ENCODE measurements around the gene GPS1. TPM values are rescaled to one million over a fixed set of nuclear protein-coding genes. Genes with fewer than 3 reads are reported as not detected.

Gene GPS1
- total and polyA plus RNA-seq, 2 donors from 2014 or later: 99.3 to 149 TPM

DNA sequence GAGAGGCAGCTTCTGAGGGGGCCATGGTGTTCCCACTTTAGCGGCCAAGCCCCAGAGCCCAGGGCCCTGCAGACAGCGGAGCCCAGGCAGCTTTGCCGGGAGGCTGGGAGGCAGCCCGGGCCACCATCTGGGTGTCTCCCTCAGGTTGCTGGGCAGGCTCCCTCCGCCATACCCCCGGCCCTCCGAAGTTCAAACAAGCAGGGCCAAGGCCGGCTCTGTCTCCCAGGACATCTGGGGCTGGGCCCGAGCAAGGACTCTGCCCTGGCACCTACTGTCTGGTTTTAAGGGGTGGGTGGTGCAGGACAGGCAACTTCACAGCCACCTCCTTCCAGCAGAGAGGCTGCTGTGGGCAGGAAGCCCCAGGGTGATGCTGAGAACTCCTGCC lies 11.3 kb downstream of the GPS1 start:
- H3K4me3 ChIP-seq (ENCODE audit: low read length in 3 of 3): no peak overlapping the region
- H3K36me3 ChIP-seq (ENCODE audit: control insufficient read depth in 2 of 3, insufficient read depth in 3 of 3, low read length in 3 of 3): peaks cover 0 to 21% (median 4%) of the 10 kb centered on the region in 3 donors
- FAIRE-seq: no peak
- intact Hi-C loops (cut with DNase I): no loop called here
- H3K9me3 ChIP-seq (ENCODE audit: control insufficient read depth in 2 of 3, insufficient read depth in 1 of 3, low read length in 3 of 3): no peaks in the 10 kb centered on the region
- no peak overlapping the region for H3K27ac ChIP-seq (ENCODE audit: low read depth in 2 of 2, low read length in 2 of 2)
- no peak for DNase-seq
- peaks cover 0 to 18% (median 11%) of the 10 kb centered on the region in 3 donors for H3K4me1 ChIP-seq (ENCODE audit: control insufficient read depth in 2 of 3, insufficient read depth in 2 of 3, low read depth in 1 of 3, low read length in 3 of 3)
- H3K27me3 ChIP-seq (ENCODE audit: control insufficient read depth, insufficient read depth, low read length): no peaks in the 10 kb centered on the region
- H3K9ac ChIP-seq (ENCODE audit: low read length in 3 of 3): no peak overlapping the region
- TF ChIP-seq, protein P1, sequence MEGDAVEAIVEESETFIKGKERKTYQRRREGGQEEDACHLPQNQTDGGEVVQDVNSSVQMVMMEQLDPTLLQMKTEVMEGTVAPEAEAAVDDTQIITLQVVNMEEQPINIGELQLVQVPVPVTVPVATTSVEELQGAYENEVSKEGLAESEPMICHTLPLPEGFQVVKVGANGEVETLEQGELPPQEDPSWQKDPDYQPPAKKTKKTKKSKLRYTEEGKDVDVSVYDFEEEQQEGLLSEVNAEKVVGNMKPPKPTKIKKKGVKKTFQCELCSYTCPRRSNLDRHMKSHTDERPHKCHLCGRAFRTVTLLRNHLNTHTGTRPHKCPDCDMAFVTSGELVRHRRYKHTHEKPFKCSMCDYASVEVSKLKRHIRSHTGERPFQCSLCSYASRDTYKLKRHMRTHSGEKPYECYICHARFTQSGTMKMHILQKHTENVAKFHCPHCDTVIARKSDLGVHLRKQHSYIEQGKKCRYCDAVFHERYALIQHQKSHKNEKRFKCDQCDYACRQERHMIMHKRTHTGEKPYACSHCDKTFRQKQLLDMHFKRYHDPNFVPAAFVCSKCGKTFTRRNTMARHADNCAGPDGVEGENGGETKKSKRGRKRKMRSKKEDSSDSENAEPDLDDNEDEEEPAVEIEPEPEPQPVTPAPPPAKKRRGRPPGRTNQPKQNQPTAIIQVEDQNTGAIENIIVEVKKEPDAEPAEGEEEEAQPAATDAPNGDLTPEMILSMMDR (IDR thresholded peaks at IDR 0.05; ENCODE audit: borderline replicate concordance, extremely low read depth, insufficient read depth): no peak

DNA sequence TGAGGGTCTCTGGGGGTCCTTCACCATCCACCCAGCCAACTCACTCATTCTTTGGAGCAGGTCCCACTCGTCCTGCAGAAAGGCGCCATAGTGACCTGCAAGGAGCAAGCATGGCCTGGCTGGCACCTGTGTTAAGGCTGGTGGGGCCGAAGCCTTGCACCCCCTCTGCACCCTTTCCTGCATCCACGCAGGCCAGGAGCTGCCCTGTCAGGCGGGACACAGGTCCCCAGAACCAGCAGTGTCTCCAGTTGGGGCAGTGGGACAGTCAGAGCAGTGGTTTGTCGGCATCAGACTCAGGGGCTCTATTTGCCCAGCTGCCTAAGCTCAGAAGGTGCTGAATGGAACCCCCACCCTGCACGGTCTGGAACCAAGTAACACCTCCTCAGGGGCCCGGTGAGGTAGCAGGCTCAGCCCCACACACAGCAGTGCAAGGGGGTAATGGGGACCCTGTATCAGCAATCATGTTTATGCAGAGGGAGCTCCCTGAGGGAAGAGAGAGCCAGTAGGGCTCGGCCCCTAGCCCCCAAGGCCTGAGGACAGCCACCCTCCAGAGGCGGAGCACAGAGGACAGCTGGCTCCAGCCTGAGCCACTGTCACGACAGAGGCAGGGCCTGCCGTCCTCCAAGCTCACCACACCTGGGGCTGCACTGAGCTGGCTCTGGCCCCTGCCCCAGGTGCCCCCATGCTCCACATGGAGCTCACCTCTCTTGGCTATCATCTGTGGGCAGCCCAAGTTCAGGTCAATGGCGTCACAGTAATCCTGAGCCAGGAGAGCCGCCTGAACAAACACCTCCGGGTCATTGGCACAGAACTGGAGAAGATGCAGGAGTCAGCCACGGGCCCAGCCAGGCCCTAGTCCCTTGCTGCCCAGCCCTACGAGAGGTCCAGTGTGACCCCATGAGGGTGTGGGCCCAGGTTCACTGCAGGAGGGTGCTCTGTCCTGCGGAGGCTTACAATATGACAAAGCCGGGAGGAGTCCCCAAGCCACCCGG lies 12.0 kb downstream of the GPS1 start:
- FAIRE-seq (no peak), DNase-seq (no peak)
- Histone ChIP-seq H3K4me1 (ENCODE audit: control insufficient read depth in 2 of 3, insufficient read depth in 2 of 3, low read depth in 1 of 3, low read length in 3 of 3) (peaks cover 0 to 18% (median 11%) of the 10 kb centered on the region in 3 donors), H3K27ac (ENCODE audit: low read depth in 2 of 2, low read length in 2 of 2) (no peak overlapping the region), H3K36me3 (ENCODE audit: control insufficient read depth in 2 of 3, insufficient read depth in 3 of 3, low read length in 3 of 3) (peaks cover 0 to 21% (median 4%) of the 10 kb centered on the region in 3 donors), H3K27me3 (ENCODE audit: control insufficient read depth, insufficient read depth, low read length) (no peaks in the 10 kb centered on the region), H3K9ac (ENCODE audit: low read length in 3 of 3) (peak overlapping the region in 1 of 3 donors; percentile 75), H3K9me3 (ENCODE audit: control insufficient read depth in 2 of 3, insufficient read depth in 1 of 3, low read length in 3 of 3) (no peaks in the 10 kb centered on the region), H3K4me3 (ENCODE audit: low read length in 3 of 3) (no peak overlapping the region)
- TF ChIP-seq, protein P1 (IDR thresholded peaks at IDR 0.05; ENCODE audit: borderline replicate concordance, extremely low read depth, insufficient read depth): no peak
- intact Hi-C loops (cut with DNase I): no loop called here

DNA sequence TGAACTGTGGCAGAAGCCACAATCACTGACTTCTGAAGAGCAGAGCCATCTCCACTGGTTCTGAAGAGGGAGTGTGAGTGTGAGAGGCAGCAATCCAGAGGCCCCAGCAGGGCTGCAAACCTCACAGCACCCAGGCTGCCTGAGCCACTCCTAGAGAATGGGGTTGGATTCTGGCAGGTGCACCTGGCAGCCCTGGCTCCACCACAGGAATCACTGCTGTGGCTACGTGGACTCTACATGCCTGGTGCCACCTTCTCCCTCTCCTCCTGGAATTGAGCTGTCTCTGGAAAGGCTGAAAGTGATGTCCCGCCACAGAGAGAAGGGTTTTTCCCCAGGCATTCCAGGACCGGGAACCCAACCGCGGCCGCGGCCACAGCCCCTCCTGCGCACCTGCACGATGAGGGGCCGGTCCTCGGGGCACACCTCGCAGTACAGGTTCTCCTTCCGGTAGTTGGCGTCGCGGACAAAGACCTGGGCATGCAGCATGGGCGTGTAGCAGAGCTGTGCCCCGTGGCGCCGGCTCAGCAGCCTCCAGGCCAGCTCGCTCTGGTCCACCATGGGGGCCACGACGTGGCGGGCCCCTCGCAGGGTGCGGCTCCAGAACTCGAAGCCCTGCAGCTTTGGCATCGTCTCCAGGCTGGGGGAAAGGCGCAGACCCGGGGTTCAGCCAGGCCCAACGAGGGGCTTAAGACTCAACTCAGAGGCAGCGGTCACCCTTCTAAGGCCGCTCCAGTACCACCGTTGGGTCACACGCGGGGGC lies 12.9 kb downstream of the GPS1 start:
- intact Hi-C loops (cut with DNase I): no loop called here
- TF ChIP-seq, protein P1 (IDR thresholded peaks at IDR 0.05; ENCODE audit: borderline replicate concordance, extremely low read depth, insufficient read depth): no peak
- Histone ChIP-seq H3K36me3 (ENCODE audit: control insufficient read depth in 2 of 3, insufficient read depth in 3 of 3, low read length in 3 of 3) (peaks cover 0 to 18% (median 4%) of the 10 kb centered on the region in 3 donors), H3K4me1 (ENCODE audit: control insufficient read depth in 2 of 3, insufficient read depth in 2 of 3, low read depth in 1 of 3, low read length in 3 of 3) (peaks cover 0 to 18% (median 11%) of the 10 kb centered on the region in 3 donors), H3K27ac (ENCODE audit: low read depth in 2 of 2, low read length in 2 of 2) (no peak overlapping the region), H3K9ac (ENCODE audit: low read length in 3 of 3) (peak overlapping the region in 2 of 3 donors; percentile 75 to 77), H3K27me3 (ENCODE audit: control insufficient read depth, insufficient read depth, low read length) (no peaks in the 10 kb centered on the region), H3K4me3 (ENCODE audit: low read length in 3 of 3) (peak overlapping the region; percentile 30 to 65 (median 56)), H3K9me3 (ENCODE audit: control insufficient read depth in 2 of 3, insufficient read depth in 1 of 3, low read length in 3 of 3) (no peaks in the 10 kb centered on the region)
- DNase-seq (no peak), FAIRE-seq (no peak)

Measured in kidney (tissue), 14 donors.